ENCODE results near the gene GPER1.
"Not testable (repeated sequence)": the region's sequence is repeated elsewhere in the genome, so short reads cannot be mapped to it uniquely, and the experiment has no call there.

The GPER1 gene

DNA sequence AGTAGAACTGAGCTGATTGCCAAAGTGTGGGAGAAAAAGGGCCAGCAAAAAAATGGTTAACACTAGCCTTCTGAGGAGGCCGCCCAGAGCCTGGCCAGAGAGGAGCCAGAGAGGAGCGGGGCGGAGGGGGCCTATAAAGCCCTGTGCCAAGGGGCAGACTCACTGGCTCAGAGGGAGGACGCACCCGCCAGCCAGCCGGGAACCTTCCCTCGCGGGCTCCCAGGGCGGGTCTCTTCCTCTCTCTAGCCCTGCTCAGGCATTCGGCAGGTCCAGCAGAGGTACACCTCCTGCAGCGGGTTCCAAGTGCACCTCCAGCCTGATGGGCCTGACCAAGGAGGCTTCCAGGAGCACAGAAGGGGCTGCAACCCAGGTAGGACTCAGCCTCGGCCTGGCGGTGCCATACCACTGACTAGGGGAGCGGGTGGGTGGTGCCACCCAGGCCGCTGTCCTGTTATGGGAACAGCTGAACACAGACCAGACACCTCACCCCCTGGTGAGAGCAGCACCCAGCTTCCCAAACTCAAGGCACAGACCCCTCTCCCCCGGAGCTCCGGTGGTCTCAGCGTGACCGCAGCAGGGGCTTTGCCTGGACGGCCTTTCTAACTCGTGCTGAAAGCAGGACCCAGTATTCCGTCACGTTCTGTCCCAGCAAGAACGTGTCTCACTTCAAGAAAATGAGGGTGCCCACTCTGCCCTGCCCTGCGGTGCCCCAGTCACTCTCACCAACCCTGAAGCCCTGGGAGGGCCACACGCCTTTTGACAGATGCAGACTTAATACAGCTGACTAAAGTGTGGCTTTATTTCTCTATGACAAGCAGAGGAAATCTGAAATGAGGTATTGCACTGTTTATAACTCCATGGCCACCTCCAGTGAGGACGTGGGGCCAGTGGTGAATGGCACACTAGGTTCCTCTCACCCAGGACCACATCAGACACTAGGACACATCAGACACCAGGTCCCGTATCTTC, at the start of gene GPER1:
Gene GPER1, plus strand, starts transcription at position 162 of the 969 bp plus-strand sequence. CDS start 3,616 bp downstream, outside the sequence.
- Histone ChIP-seq H3F3A (ENCODE audit: insufficient read depth, low read length) (no peaks in the 10 kb centered on the region), H3K4me3 (ENCODE audit: low read depth, low read length, poor library complexity, severe bottlenecking) (peak within 1 kb of the TSS; percentile 51), H3K9me2 (ENCODE audit: low read depth, low read length) (no peaks in the 10 kb centered on the region), H3K79me2 (ENCODE audit: insufficient read depth, low read length) (no peaks in the 10 kb centered on the region), H3K4me1 (ENCODE audit: insufficient read depth, low read length, severe bottlenecking) (peaks cover 15% of the 10 kb centered on the region), H3K4me2 (ENCODE audit: low read length) (peak within 1 kb of the TSS; percentile 71), H3K27ac (ENCODE audit: low read depth, low read length, poor library complexity, severe bottlenecking) (no peak within 1 kb of the TSS), H4K20me1 (ENCODE audit: insufficient read depth, low read length) (no peaks in the 10 kb centered on the region), H3K27me3 (ENCODE audit: insufficient read depth, low read length) (0 out of 2 replicates have a peak, but pooled peaks cover 11% of the 10 kb centered on the region), H3K9me3 (ENCODE audit: low read length) (no peaks in the 10 kb centered on the region), H3K9ac (ENCODE audit: low read length) (no peak within 1 kb of the TSS; the same call in 1 of the 2 replicates), H3K36me3 (ENCODE audit: insufficient read depth, low read length) (peaks cover 6% of the 10 kb centered on the region), H2AFZ (ENCODE audit: low read length) (no peak within 1 kb of the TSS)
- TF ChIP-seq EZH2 (IDR thresholded peaks at IDR 0.05; ENCODE audit: borderline replicate concordance, low read length) = no peak

DNA sequence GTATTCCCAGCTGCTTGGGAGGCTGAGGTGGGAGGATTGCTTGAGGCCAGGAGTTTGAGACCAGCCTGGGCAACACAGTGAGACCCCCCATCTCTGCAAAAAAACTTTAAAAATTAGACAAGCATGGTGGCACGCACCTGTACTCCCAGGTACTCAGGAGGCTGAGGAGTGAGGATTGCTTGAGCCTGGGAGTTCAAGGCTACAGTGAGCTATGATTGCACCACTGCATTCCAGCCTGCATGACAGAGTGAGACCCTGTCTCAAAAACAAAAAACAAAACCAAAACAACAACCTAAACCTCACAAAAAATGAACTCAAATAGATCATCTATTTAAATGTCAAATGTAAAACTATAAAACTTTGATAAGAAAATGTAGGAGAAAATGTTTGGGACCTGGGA, 47.7 kb upstream of the GPER1 start:
- H3K9me3 ChIP-seq (ENCODE audit: low read length); H3K9me2 ChIP-seq (ENCODE audit: low read depth, low read length); H3K4me3 ChIP-seq (ENCODE audit: low read depth, low read length, poor library complexity, severe bottlenecking); H3F3A ChIP-seq (ENCODE audit: insufficient read depth, low read length); H2AFZ ChIP-seq (ENCODE audit: low read length); H3K4me2 ChIP-seq (ENCODE audit: low read length); H3K9ac ChIP-seq (ENCODE audit: low read length); H4K20me1 ChIP-seq (ENCODE audit: insufficient read depth, low read length); H3K27ac ChIP-seq (ENCODE audit: low read depth, low read length, poor library complexity, severe bottlenecking); H3K27me3 ChIP-seq (ENCODE audit: insufficient read depth, low read length); H3K79me2 ChIP-seq (ENCODE audit: insufficient read depth, low read length); H3K36me3 ChIP-seq (ENCODE audit: insufficient read depth, low read length): not testable (repeated sequence)
- peaks cover 14% of the 10 kb centered on the region for H3K4me1 ChIP-seq (ENCODE audit: insufficient read depth, low read length, severe bottlenecking)

DNA sequence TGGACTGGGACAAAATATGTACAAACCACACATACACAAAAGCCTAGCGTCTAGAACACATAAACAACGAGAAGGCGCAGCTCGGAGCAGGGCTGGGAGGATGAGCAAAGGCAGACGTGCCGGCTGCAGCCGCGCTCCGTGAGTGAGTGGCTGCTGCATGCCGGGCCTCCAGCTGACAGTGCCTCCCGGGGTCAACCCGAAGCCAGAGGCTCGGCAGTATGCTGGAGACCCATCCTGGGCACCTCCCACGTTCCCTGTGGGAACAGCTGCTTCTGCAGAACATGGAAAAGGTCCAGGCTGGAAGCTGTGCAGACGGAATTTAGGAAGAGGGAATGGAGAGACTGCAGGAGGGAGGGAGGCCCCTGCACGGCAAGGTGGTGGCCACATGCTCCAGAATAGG, 47.1 kb upstream of the GPER1 start:
- Histone ChIP-seq H3K4me3 (ENCODE audit: low read depth, low read length, poor library complexity, severe bottlenecking) (no peak overlapping the region), H2AFZ (ENCODE audit: low read length) (no peak overlapping the region), H3K9me3 (ENCODE audit: low read length) (no peaks in the 10 kb centered on the region), H4K20me1 (ENCODE audit: insufficient read depth, low read length) (no peaks in the 10 kb centered on the region), H3F3A (ENCODE audit: insufficient read depth, low read length) (no peaks in the 10 kb centered on the region), H3K79me2 (ENCODE audit: insufficient read depth, low read length) (no peaks in the 10 kb centered on the region), H3K9me2 (ENCODE audit: low read depth, low read length) (no peaks in the 10 kb centered on the region), H3K27me3 (ENCODE audit: insufficient read depth, low read length) (no peaks in the 10 kb centered on the region), H3K4me1 (ENCODE audit: insufficient read depth, low read length, severe bottlenecking) (peaks cover 20% of the 10 kb centered on the region), H3K9ac (ENCODE audit: low read length) (no peak overlapping the region), H3K36me3 (ENCODE audit: insufficient read depth, low read length) (no peaks in the 10 kb centered on the region; the same call in 1 of the 2 replicates), H3K27ac (ENCODE audit: low read depth, low read length, poor library complexity, severe bottlenecking) (no peak overlapping the region), H3K4me2 (ENCODE audit: low read length) (no peak overlapping the region)
- TF ChIP-seq, protein P1, sequence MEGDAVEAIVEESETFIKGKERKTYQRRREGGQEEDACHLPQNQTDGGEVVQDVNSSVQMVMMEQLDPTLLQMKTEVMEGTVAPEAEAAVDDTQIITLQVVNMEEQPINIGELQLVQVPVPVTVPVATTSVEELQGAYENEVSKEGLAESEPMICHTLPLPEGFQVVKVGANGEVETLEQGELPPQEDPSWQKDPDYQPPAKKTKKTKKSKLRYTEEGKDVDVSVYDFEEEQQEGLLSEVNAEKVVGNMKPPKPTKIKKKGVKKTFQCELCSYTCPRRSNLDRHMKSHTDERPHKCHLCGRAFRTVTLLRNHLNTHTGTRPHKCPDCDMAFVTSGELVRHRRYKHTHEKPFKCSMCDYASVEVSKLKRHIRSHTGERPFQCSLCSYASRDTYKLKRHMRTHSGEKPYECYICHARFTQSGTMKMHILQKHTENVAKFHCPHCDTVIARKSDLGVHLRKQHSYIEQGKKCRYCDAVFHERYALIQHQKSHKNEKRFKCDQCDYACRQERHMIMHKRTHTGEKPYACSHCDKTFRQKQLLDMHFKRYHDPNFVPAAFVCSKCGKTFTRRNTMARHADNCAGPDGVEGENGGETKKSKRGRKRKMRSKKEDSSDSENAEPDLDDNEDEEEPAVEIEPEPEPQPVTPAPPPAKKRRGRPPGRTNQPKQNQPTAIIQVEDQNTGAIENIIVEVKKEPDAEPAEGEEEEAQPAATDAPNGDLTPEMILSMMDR (IDR thresholded peaks at IDR 0.05; ENCODE audit: low read length) = no peak
- TF ChIP-seq EZH2 (IDR thresholded peaks at IDR 0.05; ENCODE audit: borderline replicate concordance, low read length) = no peak

DNA sequence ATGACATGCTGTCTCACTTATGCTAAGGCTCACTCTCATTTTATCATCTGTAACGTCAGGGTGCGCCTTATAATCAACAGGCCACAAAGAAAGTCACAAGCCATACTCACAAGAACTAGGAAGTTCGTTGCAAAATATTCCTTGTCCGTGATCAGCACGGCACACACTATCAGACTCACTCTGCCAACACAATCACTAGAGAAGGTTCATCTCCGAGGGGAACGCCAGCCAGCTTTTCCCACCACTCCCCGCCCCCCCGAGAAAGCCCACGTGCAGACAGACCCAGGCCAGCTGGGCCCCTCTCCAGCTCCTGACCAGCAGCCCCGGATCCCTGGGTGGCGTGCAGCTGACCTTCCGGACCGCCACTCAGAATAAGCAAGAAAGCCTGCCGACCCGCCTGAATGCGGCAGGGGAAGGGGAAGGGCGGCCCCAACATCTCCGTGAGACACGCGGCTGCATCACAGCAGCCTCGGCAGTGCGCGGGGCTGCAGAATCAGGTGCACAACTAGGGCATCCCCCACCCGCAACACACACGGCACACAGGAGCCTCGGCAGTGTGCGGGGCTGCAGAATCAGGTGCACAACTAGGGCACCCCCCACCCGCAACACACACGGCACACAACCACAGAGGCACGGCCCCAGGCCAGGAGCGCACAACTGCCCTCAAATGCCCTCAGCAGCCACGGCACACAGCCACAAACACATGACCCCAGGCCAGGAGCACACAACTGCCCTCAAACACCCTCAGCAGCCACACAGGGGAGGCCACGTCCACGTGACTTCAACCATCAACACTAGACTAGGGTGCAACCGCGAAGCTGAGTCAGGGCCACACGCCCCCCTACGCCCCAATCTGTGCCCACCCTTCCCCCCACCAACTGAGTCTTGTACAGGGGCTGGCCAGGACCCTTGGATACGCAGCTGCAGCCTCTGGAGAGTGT, 46.1 kb upstream of the GPER1 start:
- H3K27me3 ChIP-seq (ENCODE audit: insufficient read depth, low read length) = no peaks in the 10 kb centered on the region
- no peaks in the 10 kb centered on the region for H4K20me1 ChIP-seq (ENCODE audit: insufficient read depth, low read length)
- H3K4me2 ChIP-seq (ENCODE audit: low read length) = no peak overlapping the region
- no peaks in the 10 kb centered on the region for H3K9me3 ChIP-seq (ENCODE audit: low read length)
- no peaks in the 10 kb centered on the region; the same call in 1 of the 2 replicates for H3K36me3 ChIP-seq (ENCODE audit: insufficient read depth, low read length)
- TF ChIP-seq, protein P1 (IDR thresholded peaks at IDR 0.05; ENCODE audit: low read length) = no peak
- TF ChIP-seq EZH2 (IDR thresholded peaks at IDR 0.05; ENCODE audit: borderline replicate concordance, low read length) = no peak
- no peaks in the 10 kb centered on the region for H3F3A ChIP-seq (ENCODE audit: insufficient read depth, low read length)
- no peak overlapping the region for H2AFZ ChIP-seq (ENCODE audit: low read length)
- no peak overlapping the region for H3K27ac ChIP-seq (ENCODE audit: low read depth, low read length, poor library complexity, severe bottlenecking)
- peaks cover 28% of the 10 kb centered on the region for H3K4me1 ChIP-seq (ENCODE audit: insufficient read depth, low read length, severe bottlenecking)
- H3K4me3 ChIP-seq (ENCODE audit: low read depth, low read length, poor library complexity, severe bottlenecking) = no peak overlapping the region
- no peaks in the 10 kb centered on the region for H3K9me2 ChIP-seq (ENCODE audit: low read depth, low read length)
- no peak overlapping the region for H3K9ac ChIP-seq (ENCODE audit: low read length)
- H3K79me2 ChIP-seq (ENCODE audit: insufficient read depth, low read length) = no peaks in the 10 kb centered on the region
